MM.1S (cell line): ENCODE results near the gene BBS7.

Source experiments
- DNase-seq: peaks from one replicate; pipeline ENCODE4 v3.0.0-alpha.2; 2015
- H2AFZ ChIP-seq: fragments of 300-600 bp; sonication (generic); 2 replicates; pipeline ENCODE4 v1.6.0; 2016; ENCODE audit warnings: antibody characterized with exemption, low read length
- H3F3A ChIP-seq: fragments of 300-600 bp; sonication (generic); 2 replicates; pipeline ENCODE4 v1.6.1; 2016; ENCODE audit warnings: mild to moderate bottlenecking, antibody characterized with exemption, low read length, moderate library complexity, mixed read lengths; ENCODE audit not compliant: insufficient read depth
- H3K27ac ChIP-seq: fragments of 300-600 bp; sonication (generic); 2 replicates; pipeline ENCODE4 v1.5.1; 2016; ENCODE audit warnings: mild to moderate bottlenecking, low read length
- H3K27me3 ChIP-seq: fragments of 300-600 bp; sonication (generic); replicated peaks from 2 replicates; pipeline ENCODE4 v1.6.0; 2016; ENCODE audit warnings: low read length; ENCODE audit not compliant: insufficient read depth
- H3K36me3 ChIP-seq: fragments of 300-600 bp; sonication (generic); replicated peaks from 2 replicates; pipeline ENCODE4 v1.6.1; 2016; ENCODE audit warnings: mild to moderate bottlenecking, low read length, mixed read lengths; ENCODE audit not compliant: insufficient read depth
- H3K4me1 ChIP-seq: fragments of 300-600 bp; sonication (generic); 2 replicates; pipeline ENCODE4 v1.6.1; 2016; ENCODE audit warnings: low read length, mixed read lengths
- H3K4me2 ChIP-seq: fragments of 300-600 bp; sonication (generic); 2 replicates; pipeline ENCODE4 v1.6.0; 2016; ENCODE audit warnings: low read depth, low read length
- H3K4me3 ChIP-seq: fragments of 300-600 bp; sonication (generic); 2 replicates; pipeline ENCODE4 v1.5.1; 2016; ENCODE audit warnings: low read length, mixed read lengths
- H3K79me2 ChIP-seq: fragments of 300-600 bp; sonication (generic); 2 replicates; pipeline ENCODE4 v1.6.1; 2016; ENCODE audit warnings: mixed run types, low read length, mixed read lengths
- H3K9ac ChIP-seq: fragments of 300-600 bp; sonication (generic); 2 replicates; pipeline ENCODE4 v1.6.1; 2016; ENCODE audit warnings: low read length, mixed read lengths
- H3K9me2 ChIP-seq: fragments of 300-600 bp; sonication (generic); replicated peaks from 2 replicates; pipeline ENCODE4 v1.6.1; 2016; ENCODE audit warnings: mild to moderate bottlenecking, low read length, mixed read lengths; ENCODE audit not compliant: insufficient read depth
- H3K9me3 ChIP-seq: fragments of 300-600 bp; sonication (generic); replicated peaks from 2 replicates; pipeline ENCODE4 v1.6.1; 2016; ENCODE audit warnings: mild to moderate bottlenecking, low read length, mixed read lengths; ENCODE audit not compliant: insufficient read depth
- H4K20me1 ChIP-seq: fragments of 300-600 bp; sonication (generic); 2 replicates; pipeline ENCODE4 v1.6.1; 2016; ENCODE audit warnings: mild to moderate bottlenecking, low read length, moderate library complexity, mixed read lengths; ENCODE audit not compliant: insufficient read depth
- EZH2 ChIP-seq: fragments of 300-600 bp; sonication (generic); optimal IDR thresholded peaks from 2 replicates; pipeline ENCODE3; 2017; ENCODE audit warnings: low read depth, mild to moderate bottlenecking, antibody characterized with exemption, low read length, mixed read lengths
- EZH2phosphoT487 ChIP-seq: fragments of 300-600 bp; sonication (generic); IDR thresholded peaks from 2 replicates; pipeline ENCODE4 v1.6.1; 2018; ENCODE audit warnings: antibody characterized with exemption, low read length
- TF ChIP-seq, protein P1 (sequence below): fragments of 300-600 bp; sonication (generic); IDR thresholded peaks from 2 replicates; pipeline ENCODE4 v1.5.1; 2016; ENCODE audit warnings: antibody characterized with exemption, low read length, mixed read lengths

Gene BBS7

DNA sequence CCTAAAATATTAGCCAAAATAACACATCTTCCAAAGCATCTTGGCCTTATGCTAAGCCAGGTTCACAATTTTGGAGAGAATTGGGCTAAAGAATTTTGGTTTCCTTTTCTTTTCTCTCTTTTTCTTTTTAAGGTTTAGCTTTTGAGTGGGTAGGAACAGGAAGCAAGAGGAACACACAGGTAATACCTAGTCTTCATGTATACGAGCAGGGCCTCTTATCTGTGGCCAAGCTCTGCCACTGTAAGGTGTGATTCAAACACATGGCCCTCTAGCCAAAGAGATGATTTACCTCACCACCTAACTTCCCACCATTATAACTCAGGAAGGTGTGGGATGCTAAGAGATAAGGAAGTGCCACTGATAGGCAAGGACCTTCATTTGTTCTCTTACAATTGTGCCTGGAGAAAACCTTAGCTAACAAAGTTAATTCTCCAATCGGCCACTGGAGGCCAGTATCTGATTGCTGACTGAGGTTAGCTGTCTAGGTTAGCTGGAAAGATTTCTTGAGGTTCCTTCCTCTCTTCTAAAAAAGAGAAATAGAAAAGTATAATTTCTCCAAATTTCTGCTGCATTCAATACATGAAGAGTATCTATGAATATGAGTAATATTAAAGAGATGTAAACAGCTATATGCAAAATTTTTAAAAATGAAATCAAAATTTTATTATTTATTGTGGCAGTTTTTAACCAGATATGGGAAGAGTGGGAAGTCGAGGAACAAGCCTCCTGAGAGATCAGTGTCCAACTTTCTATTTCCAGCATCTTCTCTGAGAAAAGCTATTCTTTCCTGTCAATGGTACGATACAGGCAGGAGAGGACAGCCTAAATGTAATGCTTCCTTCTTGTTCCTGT lies 30.1 kb upstream of the BBS7 start:
- Histone ChIP-seq H3K27ac (no peak overlapping the region), H4K20me1 (no peaks in the 10 kb centered on the region), H3K79me2 (no peaks in the 10 kb centered on the region), H3K9me2 (no peaks in the 10 kb centered on the region), H3K36me3 (no peaks in the 10 kb centered on the region), H3K4me3 (no peak overlapping the region), H2AFZ (no peak overlapping the region), H3K27me3 (no peaks in the 10 kb centered on the region), H3K9ac (no peak overlapping the region), H3F3A (no peaks in the 10 kb centered on the region), H3K4me1 (no peaks in the 10 kb centered on the region), H3K9me3 (0 out of 2 replicates have a peak, but pooled peaks cover 2% of the 10 kb centered on the region), H3K4me2 (no peak overlapping the region)
- DNase-seq = peak; percentile 61
- TF ChIP-seq, protein P1, sequence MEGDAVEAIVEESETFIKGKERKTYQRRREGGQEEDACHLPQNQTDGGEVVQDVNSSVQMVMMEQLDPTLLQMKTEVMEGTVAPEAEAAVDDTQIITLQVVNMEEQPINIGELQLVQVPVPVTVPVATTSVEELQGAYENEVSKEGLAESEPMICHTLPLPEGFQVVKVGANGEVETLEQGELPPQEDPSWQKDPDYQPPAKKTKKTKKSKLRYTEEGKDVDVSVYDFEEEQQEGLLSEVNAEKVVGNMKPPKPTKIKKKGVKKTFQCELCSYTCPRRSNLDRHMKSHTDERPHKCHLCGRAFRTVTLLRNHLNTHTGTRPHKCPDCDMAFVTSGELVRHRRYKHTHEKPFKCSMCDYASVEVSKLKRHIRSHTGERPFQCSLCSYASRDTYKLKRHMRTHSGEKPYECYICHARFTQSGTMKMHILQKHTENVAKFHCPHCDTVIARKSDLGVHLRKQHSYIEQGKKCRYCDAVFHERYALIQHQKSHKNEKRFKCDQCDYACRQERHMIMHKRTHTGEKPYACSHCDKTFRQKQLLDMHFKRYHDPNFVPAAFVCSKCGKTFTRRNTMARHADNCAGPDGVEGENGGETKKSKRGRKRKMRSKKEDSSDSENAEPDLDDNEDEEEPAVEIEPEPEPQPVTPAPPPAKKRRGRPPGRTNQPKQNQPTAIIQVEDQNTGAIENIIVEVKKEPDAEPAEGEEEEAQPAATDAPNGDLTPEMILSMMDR = peak; percentile 75
- no peak for TF ChIP-seq EZH2

GRCh38 chr4:121898150-121898549 lies 27.9 kb upstream of the BBS7 start:
- Histone ChIP-seq H3K36me3 (no peaks in the 10 kb centered on the region), H3K4me3 (no peak overlapping the region), H3F3A (no peaks in the 10 kb centered on the region), H3K4me1 (no peaks in the 10 kb centered on the region), H4K20me1 (no peaks in the 10 kb centered on the region), H3K27ac (no peak overlapping the region), H3K27me3 (no peaks in the 10 kb centered on the region), H3K4me2 (no peak overlapping the region), H3K9ac (no peak overlapping the region), H2AFZ (no peak overlapping the region), H3K9me2 (no peaks in the 10 kb centered on the region), H3K79me2 (no peaks in the 10 kb centered on the region), H3K9me3 (0 out of 2 replicates have a peak, but pooled peaks cover 2% of the 10 kb centered on the region)
- TF ChIP-seq, protein P1 = no peak
- TF ChIP-seq EZH2 (no peak), EZH2phosphoT487 (no peak)
- DNase-seq = peak; percentile 27

DNA sequence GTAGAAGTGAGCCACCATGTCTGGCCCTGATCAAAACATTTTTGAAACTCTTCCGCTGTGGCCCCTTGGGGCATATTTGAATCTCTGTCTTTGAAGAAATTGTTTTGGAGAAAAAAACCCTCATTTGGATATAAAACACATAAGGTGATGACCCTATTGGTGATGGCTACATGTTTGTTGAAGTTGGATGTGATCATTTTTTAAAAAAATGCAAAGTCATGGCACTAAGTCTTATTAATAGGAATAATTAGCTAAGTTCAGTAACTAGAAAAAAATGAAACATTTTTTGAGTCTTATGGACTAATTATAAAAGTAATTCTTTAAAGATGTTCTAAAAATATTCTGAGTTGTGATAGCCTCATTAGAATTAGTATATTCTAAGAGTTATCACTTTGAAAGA lies 17.9 kb upstream of the BBS7 start:
- no peaks in the 10 kb centered on the region for H3K79me2 ChIP-seq
- no peaks in the 10 kb centered on the region for H3F3A ChIP-seq
- H4K20me1 ChIP-seq = no peaks in the 10 kb centered on the region
- H3K4me3 ChIP-seq = no peak overlapping the region
- no peak overlapping the region for H3K27ac ChIP-seq
- no peak overlapping the region for H2AFZ ChIP-seq
- H3K27me3 ChIP-seq = no peaks in the 10 kb centered on the region
- H3K9me2 ChIP-seq = no peaks in the 10 kb centered on the region
- no peak overlapping the region for H3K4me2 ChIP-seq
- no peaks in the 10 kb centered on the region for H3K4me1 ChIP-seq
- no peak for DNase-seq
- H3K36me3 ChIP-seq = no peaks in the 10 kb centered on the region
- no peak for TF ChIP-seq EZH2
- TF ChIP-seq, protein P1 = no peak
- no peak for TF ChIP-seq EZH2phosphoT487
- H3K9me3 ChIP-seq = no peaks in the 10 kb centered on the region
- no peak overlapping the region for H3K9ac ChIP-seq
